Right cardiac atrium (tissue), 5 donors: ENCODE data around the gene EPM2AIP1. TPM values are rescaled to one million over a fixed set of nuclear protein-coding genes. Genes with fewer than 3 reads are reported as not detected.
"Not testable (repeated sequence)": the region's sequence is repeated elsewhere in the genome, so short reads cannot be mapped to it uniquely, and the experiment has no call there.

ENCODE experiments used
- ATAC-seq, 2 donors: fragments of 200-7000 bp; cut with Tn5 transposase; one replicate each; pipeline versions ENCODE4 v1.8.0 to v1.9.1; 2020; ENCODE audit warnings: moderate library complexity in 2 of 2, mild to moderate bottlenecking in 1 of 2
- DNase-seq, 3 donors: peaks; one replicate each; pipeline ENCODE4 v3.0.0-alpha.2; 2020
- H3K27ac ChIP-seq: one replicate; pipeline ENCODE4 v1.5.1; 2013; ENCODE audit warnings: mild to moderate bottlenecking, low read length, control low read depth, moderate library complexity
- H3K27me3 ChIP-seq: one replicate; pipeline ENCODE4 v1.6.1; 2013; ENCODE audit not compliant: control insufficient read depth, insufficient read depth
- H3K4me1 ChIP-seq: one replicate; pipeline ENCODE4 v1.6.1; 2013; ENCODE audit warnings: low read length; ENCODE audit not compliant: control insufficient read depth, insufficient read depth
- H3K4me3 ChIP-seq: one replicate; pipeline ENCODE4 v1.5.1; 2013; ENCODE audit warnings: low read length, control low read depth
- H3K9me3 ChIP-seq: one replicate; pipeline ENCODE4 v1.6.1; 2013; ENCODE audit warnings: low read length; ENCODE audit not compliant: control insufficient read depth
- WGBS: extraction: QIAGEN DNeasy Blood & Tissue Kit; methylation state at CpG from one replicate; pipeline ENCODE4 v1.1.7; 2013; 5-methylcytosine and 5-hydroxymethylcytosine counted together
- intact Hi-C, 4 donors: fragments of 100-400 bp; cut with DNase I; formaldehyde crosslinking; loops; one replicate each; pipeline versions ENCODE4 v1.11.0 to v1.14.0; 2022 to 2023
- polyA plus RNA-seq: library from polyadenylated mRNA; stranded (reverse); fragments of 200-250 nt; gene quantifications from one replicate; pipeline ENCODE4 v1.2.3, GENCODE V29; 2013
- total RNA-seq, 4 donors: library from RNA; stranded (reverse); fragmentation: NEBNext Ultra II Directional; extraction: Animal tissue kit (Norgen Biotek cat#: 25700); gene quantifications; one replicate each; pipeline ENCODE4 v1.2.1, GENCODE V29; 2021
- donor health status: healthy with polysubstance abuse.
- donor health status: DM: no; HTN: yes; CAD: no.
- donor health status: DM: no; HTN: no; CAD: no.
- donor health status: DM: no; HTN: yes; CAD: no; lungs with severe emphysema.
- donor health status: DM: yes; HTN: yes; CAD: no.

The EPM2AIP1 gene
- total and polyA plus RNA-seq, 5 donors: 11.0 to 23.0 (median 21.8) TPM

DNA sequence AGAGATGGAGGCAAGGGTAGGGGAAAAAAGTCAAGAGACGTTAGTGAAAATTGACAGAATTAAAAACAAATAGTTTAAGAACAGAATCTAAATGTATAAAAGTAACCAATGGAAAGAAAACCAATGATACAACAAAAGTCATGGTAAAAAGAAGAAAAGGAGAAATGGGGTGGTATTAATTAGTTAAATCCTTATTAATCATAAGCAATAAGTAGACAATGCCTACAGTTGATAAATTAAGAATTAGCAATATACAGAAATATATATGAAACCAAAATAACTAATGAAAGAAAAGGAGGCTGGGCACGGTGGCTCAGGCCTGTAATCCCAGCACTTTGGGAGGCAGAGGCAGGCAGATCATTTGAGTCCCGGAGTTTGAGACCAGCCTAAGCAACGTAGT, 23.8 kb downstream of the EPM2AIP1 start:
- intact Hi-C loops: no loop called here
- H3K27me3 ChIP-seq: no peaks in the 10 kb centered on the region
- ATAC-seq (no peak), DNase-seq (no peak)
- peak overlapping the region; percentile 13 for H3K27ac ChIP-seq
- H3K9me3 ChIP-seq: no peaks in the 10 kb centered on the region
- peaks cover 5% of the 10 kb centered on the region for H3K4me1 ChIP-seq
- H3K4me3 ChIP-seq: no peak overlapping the region
- WGBS: 82% methylated on average over 4 of the region's 4 CpGs

- WGBS: 84% methylated on average over 3 of the region's 3 CpGs
- H3K4me1 ChIP-seq: peaks cover 3% of the 10 kb centered on the region
- ATAC-seq (no peak), DNase-seq (no peak)
- no peaks in the 10 kb centered on the region for H3K27me3 ChIP-seq
- intact Hi-C loops: no loop called here
- no peaks in the 10 kb centered on the region for H3K9me3 ChIP-seq
- no peak overlapping the region for H3K4me3 ChIP-seq
- no peak overlapping the region for H3K27ac ChIP-seq
Observed at GRCh38 chr3:36965440-36965839, 27.5 kb downstream of the EPM2AIP1 start.

GRCh38 chr3:36964817-36965216, 28.1 kb downstream of the EPM2AIP1 start:
- Histone ChIP-seq H3K9me3 (no peaks in the 10 kb centered on the region), H3K27ac (no peak overlapping the region), H3K4me1 (peaks cover 1% of the 10 kb centered on the region), H3K4me3 (no peak overlapping the region), H3K27me3 (no peaks in the 10 kb centered on the region)
- DNase-seq (no peak), ATAC-seq (no peak)
- intact Hi-C loops: no loop called here

- no peak for DNase-seq
- no peak overlapping the region for H3K27ac ChIP-seq
- 92% methylated on average over 1 of the region's 1 CpG for WGBS
- no peak for ATAC-seq
- no peaks in the 10 kb centered on the region for H3K9me3 ChIP-seq
- H3K27me3 ChIP-seq: no peaks in the 10 kb centered on the region
- intact Hi-C loops: no loop called here
- no peak overlapping the region for H3K4me3 ChIP-seq
- H3K4me1 ChIP-seq: no peaks in the 10 kb centered on the region
Observed at GRCh38 chr3:36964331-36964730, 28.6 kb downstream of the EPM2AIP1 start.

GRCh38 chr3:36963008-36963407, 29.9 kb downstream of the EPM2AIP1 start:
- ATAC-seq, intact Hi-C loops, H3K4me3 ChIP-seq, H3K27me3 ChIP-seq, DNase-seq, H3K9me3 ChIP-seq, H3K27ac ChIP-seq, H3K4me1 ChIP-seq: not testable (repeated sequence)
- 98% methylated on average over 7 of the region's 7 CpGs for WGBS

- intact Hi-C loops: no loop called here
- 89% methylated on average over 4 of the region's 4 CpGs for WGBS
- no peaks in the 10 kb centered on the region for H3K27me3 ChIP-seq
- ATAC-seq (no peak), DNase-seq (no peak)
- no peak overlapping the region for H3K27ac ChIP-seq
- H3K4me1 ChIP-seq: no peaks in the 10 kb centered on the region
- H3K9me3 ChIP-seq: no peaks in the 10 kb centered on the region
- no peak overlapping the region for H3K4me3 ChIP-seq
Observed at GRCh38 chr3:36960502-36960901, 32.4 kb downstream of the EPM2AIP1 start.

DNA sequence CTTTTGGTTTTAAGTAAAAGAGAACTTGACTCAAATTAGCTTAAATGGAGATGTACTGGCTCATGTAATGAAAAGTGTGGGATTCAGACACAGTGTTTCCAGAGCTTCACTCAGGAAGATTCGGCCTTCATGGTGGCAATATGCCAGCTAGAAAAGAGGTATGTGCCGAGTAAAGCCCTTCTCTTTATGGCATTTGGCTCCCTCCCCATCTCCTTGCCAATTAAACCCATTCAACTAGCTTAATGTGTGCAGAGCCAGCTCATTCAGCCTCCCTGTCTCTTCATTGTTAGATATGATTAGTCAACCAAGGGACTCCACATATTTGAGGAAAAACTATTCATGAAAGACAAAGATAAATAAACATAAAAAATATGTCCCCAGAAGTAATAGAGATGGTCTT, 33.1 kb downstream of the EPM2AIP1 start:
- no peak overlapping the region for H3K4me3 ChIP-seq
- ATAC-seq (no peak), DNase-seq (no peak)
- no peak overlapping the region for H3K27ac ChIP-seq
- no peaks in the 10 kb centered on the region for H3K27me3 ChIP-seq
- H3K4me1 ChIP-seq: no peaks in the 10 kb centered on the region
- intact Hi-C loops: loop anchor here (5.0 to 10.0 kb wide), 6 partner anchors 53 to 228 kb away; no protein-coding TSS in a partner anchor
- H3K9me3 ChIP-seq: no peaks in the 10 kb centered on the region
- 30% methylated on average over 2 of the region's 2 CpGs for WGBS

- Histone ChIP-seq H3K4me1 (no peaks in the 10 kb centered on the region), H3K9me3 (no peaks in the 10 kb centered on the region), H3K4me3 (no peak overlapping the region), H3K27me3 (no peaks in the 10 kb centered on the region), H3K27ac (no peak overlapping the region)
- ATAC-seq (peak; percentile 24 to 63), DNase-seq (no peak)
- WGBS: 29% methylated on average over 3 of the region's 3 CpGs
- intact Hi-C loops: loop anchor here (5.0 to 10.0 kb wide), 6 partner anchors 51 to 226 kb away; no protein-coding TSS in a partner anchor
Observed at GRCh38 chr3:36957862-36958686, 34.9 kb downstream of the EPM2AIP1 start.

DNA sequence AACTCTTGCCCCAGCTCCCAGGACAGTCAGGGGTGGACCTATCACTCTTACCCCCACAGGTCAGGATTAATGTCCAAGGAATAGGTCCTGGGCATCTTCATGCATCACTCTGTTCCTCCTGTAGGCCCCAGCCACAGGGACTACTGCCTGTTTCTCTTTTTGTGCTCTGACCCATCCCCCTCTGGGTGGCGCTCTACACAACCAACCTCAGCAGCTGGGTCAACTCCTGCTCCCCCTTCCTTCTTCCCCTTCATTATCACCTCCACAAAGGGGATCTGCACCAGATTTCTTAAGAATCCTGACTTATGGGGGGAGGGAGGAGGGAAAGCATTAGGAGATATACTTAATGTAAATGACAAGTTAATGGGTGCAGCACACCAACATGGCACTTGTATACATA, 35.9 kb downstream of the EPM2AIP1 start:
- H3K27me3 ChIP-seq: no peaks in the 10 kb centered on the region
- H3K4me1 ChIP-seq: no peaks in the 10 kb centered on the region
- H3K27ac ChIP-seq: no peak overlapping the region
- H3K9me3 ChIP-seq: no peaks in the 10 kb centered on the region
- H3K4me3 ChIP-seq: no peak overlapping the region
- intact Hi-C loops: loop anchor here (5.0 to 10.0 kb wide), 6 partner anchors 50 to 225 kb away; no protein-coding TSS in a partner anchor
- WGBS: 88% methylated on average over 1 of the region's 1 CpG
- DNase-seq: no peak
- no peak for ATAC-seq

DNA sequence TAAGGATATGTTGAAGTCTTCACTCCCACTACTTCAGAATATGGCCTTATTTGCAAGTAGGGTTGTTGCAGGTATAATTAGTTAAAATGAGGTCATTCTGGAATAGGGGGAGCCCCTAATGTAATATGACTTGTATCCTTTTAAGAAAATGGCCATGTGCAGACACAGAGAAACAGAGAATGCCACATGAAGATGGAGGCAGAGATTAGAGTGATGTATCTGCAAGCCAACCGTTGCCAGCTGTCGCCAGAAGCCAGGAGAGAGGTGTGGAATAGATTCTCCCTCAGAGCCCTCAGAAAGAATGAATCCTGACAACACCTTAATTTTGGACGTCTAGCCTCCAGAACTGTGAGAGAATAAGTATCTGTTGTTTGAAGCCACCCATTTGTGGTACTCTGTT, 36.8 kb downstream of the EPM2AIP1 start:
- Histone ChIP-seq H3K9me3 (no peaks in the 10 kb centered on the region), H3K27me3 (no peaks in the 10 kb centered on the region), H3K27ac (no peak overlapping the region), H3K4me1 (no peaks in the 10 kb centered on the region), H3K4me3 (no peak overlapping the region)
- intact Hi-C loops: loop anchor here (5.0 to 10.0 kb wide), 6 partner anchors 49 to 224 kb away; no protein-coding TSS in a partner anchor
- ATAC-seq (no peak), DNase-seq (no peak)
- WGBS: 85% methylated on average over 3 of the region's 3 CpGs

GRCh38 chr3:36954452-36955134, 38.3 kb downstream of the EPM2AIP1 start:
- no peaks in the 10 kb centered on the region for H3K27me3 ChIP-seq
- no peak for DNase-seq
- H3K4me1 ChIP-seq: no peaks in the 10 kb centered on the region
- ATAC-seq: no peak
- intact Hi-C loops: loop anchor here (5.0 to 10.0 kb wide), 6 partner anchors 47 to 222 kb away; no protein-coding TSS in a partner anchor
- no peaks in the 10 kb centered on the region for H3K9me3 ChIP-seq
- H3K4me3 ChIP-seq: no peak overlapping the region
- H3K27ac ChIP-seq: no peak overlapping the region
